Measurements from ENCODE around the gene PFDN6. TPM values are rescaled to one million over a fixed set of nuclear protein-coding genes. Genes with fewer than 3 reads are reported as not detected.
A peak's percentile ranks its signal among the peaks of the same experiment; 100 is the strongest.

Gene PFDN6
- total and polyA plus RNA-seq, 2 experiments from 2014 or later: 35.1 to 72.8 TPM

DNA sequence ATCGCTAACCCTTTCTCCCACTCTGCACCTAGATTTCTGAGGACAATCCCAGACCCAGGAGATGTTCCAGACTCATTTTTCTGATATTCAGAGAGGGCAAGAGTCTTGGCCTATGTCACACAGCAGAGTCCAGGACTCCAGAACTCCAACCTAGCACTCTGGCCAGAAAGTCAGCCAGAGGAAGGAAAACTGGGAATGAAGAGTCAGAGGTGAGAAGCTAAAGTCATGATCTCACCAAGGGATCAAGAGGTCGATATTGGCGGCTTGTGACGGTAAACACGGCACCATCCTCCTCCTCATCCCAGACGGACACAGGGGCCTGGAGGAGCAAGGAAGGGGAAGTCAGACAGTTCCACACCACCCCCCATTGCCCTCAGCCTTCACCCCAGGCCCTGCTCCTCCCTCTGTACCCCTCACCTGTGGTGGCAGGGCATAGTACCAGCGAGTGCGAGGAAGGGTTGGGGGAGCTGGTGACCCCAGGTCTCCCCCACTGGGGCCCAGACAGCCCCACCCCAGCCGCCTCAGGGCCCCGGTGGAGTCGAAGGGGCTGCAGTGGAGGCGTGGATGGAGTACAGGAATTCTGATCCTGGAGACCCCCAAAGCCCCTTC lies 7.5 kb downstream of the PFDN6 start:
- H3K36me3 ChIP-seq: peaks cover 8% of the 10 kb centered on the region
- DNase-seq (ENCODE audit: low read depth in 1 of 2, low spot score in 1 of 2): no peak
- peak overlapping the region; percentile 97 for H3K4me3 ChIP-seq
- H3K27ac ChIP-seq: no peak overlapping the region
- H3K27me3 ChIP-seq: no peaks in the 10 kb centered on the region
- TF ChIP-seq, protein P1, sequence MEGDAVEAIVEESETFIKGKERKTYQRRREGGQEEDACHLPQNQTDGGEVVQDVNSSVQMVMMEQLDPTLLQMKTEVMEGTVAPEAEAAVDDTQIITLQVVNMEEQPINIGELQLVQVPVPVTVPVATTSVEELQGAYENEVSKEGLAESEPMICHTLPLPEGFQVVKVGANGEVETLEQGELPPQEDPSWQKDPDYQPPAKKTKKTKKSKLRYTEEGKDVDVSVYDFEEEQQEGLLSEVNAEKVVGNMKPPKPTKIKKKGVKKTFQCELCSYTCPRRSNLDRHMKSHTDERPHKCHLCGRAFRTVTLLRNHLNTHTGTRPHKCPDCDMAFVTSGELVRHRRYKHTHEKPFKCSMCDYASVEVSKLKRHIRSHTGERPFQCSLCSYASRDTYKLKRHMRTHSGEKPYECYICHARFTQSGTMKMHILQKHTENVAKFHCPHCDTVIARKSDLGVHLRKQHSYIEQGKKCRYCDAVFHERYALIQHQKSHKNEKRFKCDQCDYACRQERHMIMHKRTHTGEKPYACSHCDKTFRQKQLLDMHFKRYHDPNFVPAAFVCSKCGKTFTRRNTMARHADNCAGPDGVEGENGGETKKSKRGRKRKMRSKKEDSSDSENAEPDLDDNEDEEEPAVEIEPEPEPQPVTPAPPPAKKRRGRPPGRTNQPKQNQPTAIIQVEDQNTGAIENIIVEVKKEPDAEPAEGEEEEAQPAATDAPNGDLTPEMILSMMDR (IDR thresholded peaks at IDR 0.05; ENCODE audit: low read depth, low read length): no peak
- H3K4me1 ChIP-seq (ENCODE audit: low read depth): peaks cover 3% of the 10 kb centered on the region
- no peaks in the 10 kb centered on the region for H3K9me3 ChIP-seq (ENCODE audit: low read depth)

DNA sequence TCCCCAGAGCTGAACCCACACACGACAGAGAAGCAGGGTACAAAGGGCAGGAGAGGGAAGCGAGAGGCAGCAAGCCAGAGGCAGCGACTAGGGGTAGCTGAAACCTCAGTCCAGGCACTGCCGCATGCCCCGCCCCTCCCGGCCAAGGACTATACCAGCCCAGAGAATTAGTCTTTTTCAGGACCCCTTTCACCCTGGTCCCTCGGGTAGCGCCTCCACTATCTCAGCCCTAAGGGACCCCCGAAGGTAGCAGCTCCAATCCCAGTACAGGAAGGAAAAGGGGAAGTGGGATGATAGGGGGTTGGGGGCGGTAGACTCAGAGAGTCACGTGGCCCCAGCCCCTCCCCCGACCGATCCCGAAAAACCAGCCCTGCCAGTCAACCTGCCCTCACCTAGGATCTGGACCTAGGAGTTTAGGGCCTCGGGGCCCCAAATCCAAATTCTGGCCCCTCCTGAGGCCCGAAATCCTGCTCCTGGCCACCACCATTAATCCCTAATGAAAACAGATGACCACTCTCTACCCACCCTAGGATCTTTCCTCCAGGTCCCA lies 8.1 kb downstream of the PFDN6 start:
- Histone ChIP-seq H3K4me1 (ENCODE audit: low read depth) (peaks cover 3% of the 10 kb centered on the region), H3K36me3 (peaks cover 7% of the 10 kb centered on the region), H3K27me3 (no peaks in the 10 kb centered on the region), H3K4me3 (peak overlapping the region; percentile 97), H3K9me3 (ENCODE audit: low read depth) (no peaks in the 10 kb centered on the region), H3K27ac (no peak overlapping the region)
- TF ChIP-seq, protein P1 (IDR thresholded peaks at IDR 0.05; ENCODE audit: low read depth, low read length): no peak
- DNase-seq (ENCODE audit: low read depth in 1 of 2, low spot score in 1 of 2): peak in 1 of 2 donors; percentile 42

DNA sequence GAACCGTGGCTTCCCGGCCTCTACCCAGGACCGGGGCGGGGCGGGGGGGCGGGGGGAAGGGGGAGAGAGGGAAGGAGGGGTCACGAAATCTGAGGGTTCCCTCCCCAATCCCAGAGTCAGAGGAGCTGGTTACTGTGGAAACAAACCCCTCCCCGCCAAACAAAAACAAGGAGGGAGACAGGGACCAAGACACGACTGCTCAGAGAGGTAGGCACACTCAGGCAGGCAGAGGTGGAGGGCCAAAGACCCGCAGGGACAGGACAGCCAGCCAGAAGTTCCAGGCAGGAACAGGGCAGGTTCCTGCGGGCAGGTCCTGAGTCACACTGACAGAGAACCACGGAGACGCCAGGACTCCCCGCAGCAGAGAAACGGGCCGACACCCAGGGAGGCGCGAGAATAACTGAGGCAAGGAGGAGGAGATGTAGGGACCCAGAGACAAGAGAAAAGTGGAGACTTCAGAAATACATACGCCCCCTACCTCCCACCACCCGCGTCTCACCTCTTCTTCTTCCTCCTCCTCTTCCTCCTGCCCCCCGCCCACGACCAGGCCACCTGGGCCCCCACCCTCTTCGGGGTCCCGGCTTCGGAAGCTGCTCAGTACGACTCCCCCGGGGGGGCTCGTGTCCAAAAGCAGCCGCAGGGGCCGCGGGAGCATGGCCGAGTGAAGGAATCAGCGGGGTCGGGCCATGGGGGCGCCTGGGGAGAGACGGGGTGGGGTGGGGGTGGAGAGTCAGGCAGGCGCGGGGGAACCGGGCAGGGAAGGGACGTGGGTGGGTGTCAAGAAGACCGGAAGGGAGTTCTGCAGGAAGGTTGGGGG lies 8.8 kb downstream of the PFDN6 start:
- TF ChIP-seq, protein P1 (IDR thresholded peaks at IDR 0.05; ENCODE audit: low read depth, low read length): no peak
- H3K9me3 ChIP-seq (ENCODE audit: low read depth): no peaks in the 10 kb centered on the region
- peak; percentile 42 to 87 for DNase-seq (ENCODE audit: low read depth in 1 of 2, low spot score in 1 of 2)
- H3K27ac ChIP-seq: peak overlapping the region; percentile 95
- H3K4me1 ChIP-seq (ENCODE audit: low read depth): peaks cover 3% of the 10 kb centered on the region
- H3K4me3 ChIP-seq: peak overlapping the region; percentile 97
- no peaks in the 10 kb centered on the region for H3K27me3 ChIP-seq
- H3K36me3 ChIP-seq: peaks cover 7% of the 10 kb centered on the region

DNA sequence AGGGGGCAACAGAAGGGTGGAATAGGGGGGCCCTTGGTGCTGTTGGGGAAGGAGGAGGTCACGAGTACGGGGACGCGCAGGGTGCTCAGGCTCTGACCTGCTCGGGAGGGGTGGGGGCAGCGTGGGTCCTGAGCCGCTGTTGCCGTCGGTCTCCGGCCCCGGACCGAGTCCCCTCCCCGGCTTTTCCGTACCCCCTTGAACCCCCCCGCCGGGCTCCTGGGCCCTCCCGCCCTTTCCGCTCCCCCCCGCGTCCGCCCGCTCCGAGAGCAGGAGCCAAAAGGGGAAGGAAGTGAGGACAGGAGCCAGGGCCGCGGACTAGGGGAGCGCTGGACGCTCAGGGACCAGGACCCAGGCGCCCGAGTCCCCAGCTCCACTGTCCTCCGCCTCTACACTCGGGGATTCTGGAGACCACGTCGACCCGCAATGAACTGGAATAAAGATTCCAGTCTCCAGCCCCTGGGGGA lies 9.4 kb downstream of the PFDN6 start, which contains the start of gene RGL2:
Gene RGL2, minus strand, starts transcription at position 170 of the 464 bp plus-strand sequence. CDS start 332 bp downstream, outside the sequence.
- H3K27me3 ChIP-seq: no peaks in the 10 kb centered on the region
- peak within 1 kb of the TSS; percentile 97 for H3K4me3 ChIP-seq
- TF ChIP-seq, protein P1 (IDR thresholded peaks at IDR 0.05; ENCODE audit: low read depth, low read length): no peak
- peak within 1 kb of the TSS; percentile 95 for H3K27ac ChIP-seq
- peaks cover 7% of the 10 kb centered on the region for H3K36me3 ChIP-seq
- no peaks in the 10 kb centered on the region for H3K9me3 ChIP-seq (ENCODE audit: low read depth)
- H3K4me1 ChIP-seq (ENCODE audit: low read depth): peaks cover 3% of the 10 kb centered on the region
- DNase-seq (ENCODE audit: low read depth in 1 of 2, low spot score in 1 of 2): peak; percentile 63 to 75

DNA sequence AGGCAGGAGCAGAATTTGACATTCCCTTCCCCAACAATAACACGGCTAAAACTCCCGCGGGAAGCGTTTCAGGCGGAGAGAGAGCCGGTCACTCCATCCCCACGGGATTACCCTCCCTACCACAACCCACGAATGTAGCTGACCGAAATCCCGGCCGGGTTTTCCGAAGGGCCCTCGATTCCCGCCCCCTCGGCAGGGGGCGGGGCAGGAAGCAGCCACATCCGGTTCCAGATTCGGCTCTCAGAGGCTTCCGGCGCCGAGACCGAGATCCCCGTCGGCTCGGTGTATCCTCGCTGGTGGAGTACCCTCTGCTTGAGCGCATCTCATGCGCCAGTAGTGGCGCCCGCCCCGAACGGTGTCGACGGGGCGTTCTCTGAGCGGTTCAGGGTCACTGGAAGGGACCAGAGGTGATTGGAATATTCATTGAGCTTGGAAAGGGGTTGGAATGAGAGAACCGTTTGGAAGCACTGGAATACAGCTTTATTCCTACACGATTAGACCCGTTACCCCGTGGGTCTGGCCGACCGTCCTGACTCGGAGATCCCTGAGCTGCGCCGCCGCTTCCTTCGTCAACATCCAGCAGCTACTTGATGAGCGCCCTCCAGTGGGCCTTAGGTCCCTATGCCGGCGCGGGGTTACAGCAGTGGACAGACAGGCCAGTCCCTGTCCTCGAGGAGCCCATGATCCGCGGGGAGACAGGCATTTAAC lies 10.0 kb downstream of the PFDN6 start:
- H3K27ac ChIP-seq: peak overlapping the region; percentile 95
- DNase-seq (ENCODE audit: low read depth in 1 of 2, low spot score in 1 of 2): peak; percentile 93 to 96
- peak overlapping the region; percentile 97 for H3K4me3 ChIP-seq
- TF ChIP-seq, protein P1 (IDR thresholded peaks at IDR 0.05; ENCODE audit: low read depth, low read length): peak; percentile 85
- H3K27me3 ChIP-seq: no peaks in the 10 kb centered on the region
- peaks cover 5% of the 10 kb centered on the region for H3K36me3 ChIP-seq
- no peaks in the 10 kb centered on the region for H3K9me3 ChIP-seq (ENCODE audit: low read depth)
- peaks cover 3% of the 10 kb centered on the region for H3K4me1 ChIP-seq (ENCODE audit: low read depth)

Data from cardiac muscle cell (in vitro differentiated cells and primary cell).